Pulmonary artery endothelial cell (primary cell): ENCODE results near the gene NCKAP1. TPM values are rescaled to one million over a fixed set of nuclear protein-coding genes. Genes with fewer than 3 reads are reported as not detected.

ENCODE experiments used
- DNase-seq: peaks from one replicate; pipeline ENCODE4 v3.0.0-alpha.2; 2011; ENCODE audit warnings: low read depth, low spot score
- total RNA-seq: library from RNA; depleted of rRNA; stranded (reverse); fragments of >200 nt; gene quantifications from 2 replicates; pipeline ENCODE4 v1.2.3, GENCODE V29; 2014

The NCKAP1 gene
- total RNA-seq, 1 donor from 2014 or later = 150 TPM

GRCh38 chr2:182950546-182950945 lies 87.7 kb downstream of the NCKAP1 start:
- no peak for DNase-seq

- no peak for DNase-seq
Measured at GRCh38 chr2:182949572-182950189, 88.6 kb downstream of the NCKAP1 start.

- DNase-seq = no peak
Measured at GRCh38 chr2:182949052-182949451, 89.2 kb downstream of the NCKAP1 start.

- no peak for DNase-seq
Measured at GRCh38 chr2:182946958-182947369, 91.3 kb downstream of the NCKAP1 start.

GRCh38 chr2:182943339-182943738 lies 94.9 kb downstream of the NCKAP1 start:
- no peak for DNase-seq

GRCh38 chr2:182942756-182943155 lies 95.5 kb downstream of the NCKAP1 start:
- no peak for DNase-seq

GRCh38 chr2:182941919-182942318 lies 96.3 kb downstream of the NCKAP1 start:
- DNase-seq = no peak

GRCh38 chr2:182941121-182941722 lies 97.0 kb downstream of the NCKAP1 start:
- DNase-seq = no peak

GRCh38 chr2:182937870-182938269 lies 100.4 kb downstream of the NCKAP1 start:
- no peak for DNase-seq

GRCh38 chr2:182933629-182934028 lies 104.6 kb downstream of the NCKAP1 start:
- no peak for DNase-seq

- no peak for DNase-seq
Measured at GRCh38 chr2:182929972-182930371, 108.3 kb downstream of the NCKAP1 start.

- no peak for DNase-seq
Measured at GRCh38 chr2:182924306-182924705, 114.0 kb downstream of the NCKAP1 start.

GRCh38 chr2:182921234-182921633 lies 117.0 kb downstream of the NCKAP1 start:
- DNase-seq = no peak

GRCh38 chr2:182920631-182921056 lies 117.6 kb downstream of the NCKAP1 start:
- no peak for DNase-seq

GRCh38 chr2:182920089-182920488 lies 118.2 kb downstream of the NCKAP1 start:
- DNase-seq = no peak

- DNase-seq = no peak
Measured at GRCh38 chr2:182918961-182919652, 119.2 kb downstream of the NCKAP1 start.

GRCh38 chr2:182917924-182918323 lies 120.3 kb downstream of the NCKAP1 start:
- no peak for DNase-seq

- DNase-seq = no peak
Measured at GRCh38 chr2:182916417-182916816, 121.8 kb downstream of the NCKAP1 start.

GRCh38 chr2:182915369-182916326 lies 122.6 kb downstream of the NCKAP1 start:
- DNase-seq = no peak

- no peak for DNase-seq
Measured at GRCh38 chr2:182914852-182915251, 123.4 kb downstream of the NCKAP1 start.

- no peak for DNase-seq
Measured at GRCh38 chr2:182913064-182913463, 125.2 kb downstream of the NCKAP1 start.

- DNase-seq = no peak
Measured at GRCh38 chr2:182912518-182912915, 125.7 kb downstream of the NCKAP1 start.
